K562 (cell line): ENCODE data around the gene CELSR3. TPM values are rescaled to one million over a fixed set of nuclear protein-coding genes. Genes with fewer than 3 reads are reported as not detected.

Experiments used
- ATAC-seq: fragments of 200-7000 bp; cut with Tn5 transposase; 3 replicates; pipeline ENCODE4 v1.9.1; 2020; ENCODE audit warnings: moderate library complexity
- BruUV-seq: library from RNA; stranded (reverse); fragments of 400-500 nt; replicated peaks from 2 replicates; lab custom pipeline; 2021; lab: Mats Ljungman, UMichigan
- CTCF ChIA-PET: fragments of 300-600 bp; formaldehyde crosslinking; extraction: SDS; loops from one replicate; lab custom pipeline; 2021; ENCODE audit warnings: low intra/inter-chr PET ratio; lab: Yijun Ruan, JAX
- POLR2A ChIA-PET: fragments of 300-600, 350-650 bp; sonication (Branson Sonifier 250); formaldehyde crosslinking; extraction: SDS; loops from one replicate; lab custom pipeline; 2021; ENCODE audit warnings: antibody characterized with exemption, inconsistent platforms; lab: Yijun Ruan, JAX
- DNase-seq, 4 experiments: peaks; one replicate each; pipeline versions ENCODE4 v3.0.0 to v3.0.0-alpha.2; 2011 to 2018; ENCODE audit warnings: low spot score in 3 of 4, mixed read lengths in 3 of 4; ENCODE audit errors: extremely low read depth in 1 of 4
- FAIRE-seq: peaks from 2 replicates; lab custom pipeline; 2011; peaks lifted over from hg19 to GRCh38; lab: Jason Lieb, UNC
- H2AFZ ChIP-seq: 2 replicates; pipeline ENCODE4 v1.6.0; 2011; ENCODE audit warnings: low read depth, low read length, control low read depth, inconsistent platforms
- H3K27ac ChIP-seq: fragments of 200-600 bp; 3 replicates; pipeline ENCODE4 v1.8.0; 2011; ENCODE audit warnings: low read depth, mild to moderate bottlenecking, control low read depth, inconsistent platforms, low read length, moderate library complexity, mixed read lengths; ENCODE audit errors: extremely low read depth
- H3K27me3 ChIP-seq, 2 experiments: fragments of 300-600 bp in 1 of 2; 2 replicates in 1 of 2; 3 replicates in 1 of 2; pipeline versions ENCODE4 v1.6.0 to v1.8.0; 2011; ENCODE audit warnings: inconsistent platforms in 2 of 2, low read length in 2 of 2, mild to moderate bottlenecking in 1 of 2, mixed read lengths in 1 of 2, moderate library complexity in 1 of 2; ENCODE audit not compliant: control insufficient read depth in 2 of 2, insufficient read depth in 2 of 2
- H3K36me3 ChIP-seq: fragments of 300-600 bp; 3 replicates; pipeline ENCODE4 v1.8.0; 2011; ENCODE audit warnings: mild to moderate bottlenecking, low read length, inconsistent platforms; ENCODE audit not compliant: control insufficient read depth, insufficient read depth
- H3K4me1 ChIP-seq, 2 experiments: fragments of 200-600 bp in 1 of 2; replicated peaks in 1 of 2; 2 replicates in 1 of 2; 3 replicates in 1 of 2; pipeline versions ENCODE4 v1.5.1 to v1.8.0; 2011; ENCODE audit warnings: inconsistent platforms in 2 of 2, low read length in 2 of 2, mild to moderate bottlenecking in 1 of 2, mixed read lengths in 1 of 2, moderate library complexity in 1 of 2; ENCODE audit not compliant: control insufficient read depth in 2 of 2, insufficient read depth in 2 of 2
- H3K4me2 ChIP-seq: 2 replicates; pipeline ENCODE4 v1.6.1; 2011; ENCODE audit warnings: low read length, control low read depth, inconsistent platforms, mixed read lengths; ENCODE audit not compliant: insufficient read depth
- H3K4me3 ChIP-seq: fragments of 200-600 bp; sonication (generic), shearing (Covaris generic); 2 replicates; pipeline ENCODE4 v1.5.1; 2016; ENCODE audit warnings: control low read depth, inconsistent platforms
- H3K79me2 ChIP-seq: fragments of 200-600 bp; 3 replicates; pipeline ENCODE4 v1.8.0; 2011; ENCODE audit warnings: low read length, inconsistent platforms; ENCODE audit not compliant: control insufficient read depth, insufficient read depth
- H3K9ac ChIP-seq, 2 experiments: 2 replicates each; pipeline versions ENCODE4 v1.6.0 to v1.6.1; 2011; ENCODE audit warnings: low read depth in 2 of 2, low read length in 2 of 2, control low read depth in 1 of 2, inconsistent platforms in 1 of 2, mild to moderate bottlenecking in 1 of 2, mixed read lengths in 1 of 2; ENCODE audit not compliant: insufficient read depth in 1 of 2
- H3K9me1 ChIP-seq: one replicate; pipeline ENCODE4 v1.6.0; 2011; ENCODE audit warnings: inconsistent platforms, mild to moderate bottlenecking, low read length, moderate library complexity; ENCODE audit not compliant: control insufficient read depth, insufficient read depth
- H3K9me3 ChIP-seq: replicated peaks from 2 replicates; pipeline ENCODE4 v1.5.1; 2011; ENCODE audit warnings: low read depth, low read length, inconsistent platforms; ENCODE audit not compliant: control insufficient read depth, insufficient read depth
- H4K20me1 ChIP-seq: replicated peaks from 2 replicates; pipeline ENCODE4 v1.6.1; 2011; ENCODE audit warnings: low read length, inconsistent platforms, mixed read lengths; ENCODE audit not compliant: control insufficient read depth, insufficient read depth
- KDM4B ChIP-seq, 2 experiments: fragments of 450-650 bp in 1 of 2; sonication (generic) in 1 of 2; IDR thresholded peaks; 2 replicates each; pipeline ENCODE4 v1.6.1; 2016 to 2017; ENCODE audit warnings: borderline replicate concordance in 2 of 2, antibody characterized with exemption in 1 of 2, low read depth in 1 of 2, mild to moderate bottlenecking in 1 of 2
- PRPF4 ChIP-seq: fragments of 200-400 bp; formaldehyde crosslinking; IDR thresholded peaks from one replicate; pipeline ENCODE4 v1.6.1; 2017; ENCODE audit warnings: low read length, low read depth, mild to moderate bottlenecking; ENCODE audit not compliant: insufficient read depth, poor library complexity, severe bottlenecking
- SRSF3 ChIP-seq: fragments of 200-400 bp; formaldehyde crosslinking; IDR thresholded peaks from 2 replicates; pipeline ENCODE4 v1.6.1; 2016; ENCODE audit warnings: mild to moderate bottlenecking, low read length, moderate library complexity; ENCODE audit not compliant: insufficient read depth
- ZNF175 ChIP-seq: fragments of 200-800 bp; sonication (Bioruptor generic); IDR thresholded peaks from 2 replicates; pipeline ENCODE4 v1.6.1; 2016; ENCODE audit warnings: low read depth, mild to moderate bottlenecking, missing genetic modification characterization, missing compliant biosample characterization
- ZNF282 ChIP-seq: sonication (generic); formaldehyde crosslinking; IDR thresholded peaks from 2 replicates; pipeline ENCODE4 v1.8.1; 2023; ENCODE audit warnings: missing genetic modification reagents
- ZNF57 ChIP-seq: fragments of 450-650 bp; formaldehyde crosslinking; IDR thresholded peaks from 2 replicates; pipeline ENCODE4 v1.4.0; 2020; ENCODE audit warnings: mild to moderate bottlenecking, moderate library complexity
- WGBS: fragments of 100-300 bp; shearing (Covaris generic); methylation state at CpG from one replicate; pipeline ENCODE4 v1.1.6; 2016; ENCODE audit warnings: low coverage, mixed read lengths; ENCODE audit not compliant: insufficient coverage; ENCODE audit errors: missing lambda C conversion rate; 5-methylcytosine and 5-hydroxymethylcytosine counted together
- in situ Hi-C: fragments of 300-500 bp; cut with MboI; formaldehyde crosslinking; loops from 4 replicates; pipeline ENCODE4 v1.15.0; 2018; ENCODE audit warnings: inconsistent platforms, mixed read lengths
- intact Hi-C: fragments of 100-400 bp; cut with micrococcal nuclease; formaldehyde crosslinking; loops from 2 replicates; pipeline ENCODE4 v1.14.2; 2022
- polyA plus RNA-seq, 8 experiments: library from polyadenylated mRNA; depleted of rRNA in 4 of 8; stranded (reverse) in 5 of 8; unstranded in 3 of 8; fragments of >200 nt; fragmentation: Nextera tagmentation in 2 of 8; fragmentation: Illumina TruSeq in 1 of 8; extraction: Ambion mirVana in 2 of 8; extraction: Trizol in 1 of 8; gene quantifications; 2 replicates each; pipeline versions ENCODE4 v1.2.1 to v1.2.3, GENCODE V29; 2011 to 2014; ENCODE audit warnings: inconsistent platforms in 1 of 8, missing spikeins in 1 of 8
- total RNA-seq, 7 experiments: library from RNA; depleted of rRNA in 6 of 7; stranded (reverse); fragments of >200 nt in 6 of 7; fragmentation: Illumina TruSeq in 2 of 7; extraction: Trizol in 2 of 7; gene quantifications; 2 replicates each; pipeline versions ENCODE4 v1.2.1 to v1.2.3, GENCODE V29; 2011 to 2021; ENCODE audit warnings: low replicate concordance in 1 of 7

CELSR3 gene
- total and polyA plus RNA-seq, 9 of the 15 experiments (the other 6 are each of a cell fraction or from before 2014, with no cell fraction given), result 0.10 to 2.7 (median 0.76) TPM

- WGBS, result 42% methylated on average over 7 of the region's 8 CpGs
- no peaks in the 10 kb centered on the region for H3K9me3 ChIP-seq
- POLR2A ChIA-PET, result interaction anchor here (1.1 to 1.7 kb wide), 5 partner anchors 8 to 163 kb away, joined by 3 to 7 read pairs (median 3); no protein-coding TSS in a partner anchor
- no peak overlapping the region for H2AFZ ChIP-seq
- H3K36me3 ChIP-seq, result peaks cover 66% of the 10 kb centered on the region
- peaks cover 21 to 30% of the 10 kb centered on the region in 2 experiments; a peak in 4 of 5 replicates for H3K4me1 ChIP-seq
- no peak for ATAC-seq
- peaks cover 27% of the 10 kb centered on the region for H3K79me2 ChIP-seq
- H3K9ac ChIP-seq, result peak overlapping the region; percentile 59 to 87; a peak in 3 of 4 replicates
- peak overlapping the region; percentile 88 for H3K4me3 ChIP-seq
- no peaks in the 10 kb centered on the region for H3K9me1 ChIP-seq
- peak overlapping the region; percentile 91 for H3K4me2 ChIP-seq
- FAIRE-seq, result no peak
- no TSS peak for BruUV-seq
- peaks cover 13% of the 10 kb centered on the region; the same call in 1 of the 2 replicates for H4K20me1 ChIP-seq
- no peak overlapping the region; the same call in 2 of the 3 replicates for H3K27ac ChIP-seq
- in situ Hi-C loops, result no loop called here
- no peak for DNase-seq
- CTCF ChIA-PET, result no interaction called here
- intact Hi-C loops, result no loop called here
- no peaks in the 10 kb centered on the region for H3K27me3 ChIP-seq
- no peak for TF ChIP-seq ZNF282 (CRISPR knock-in tag)
Observed at GRCh38 chr3:48684054-48684349, 21.3 kb upstream of the CELSR3 start.

GRCh38 chr3:48682786-48683185 lies 20.1 kb upstream of the CELSR3 start:
- Histone ChIP-seq H3K36me3 (peaks cover 54% of the 10 kb centered on the region), H3K9me1 (no peaks in the 10 kb centered on the region), H3K4me2 (no peak overlapping the region), H3K27me3 (no peaks in the 10 kb centered on the region), H3K9me3 (no peaks in the 10 kb centered on the region), H4K20me1 (peaks cover 10% of the 10 kb centered on the region; the same call in 1 of the 2 replicates), H3K27ac (no peak overlapping the region), H3K79me2 (peaks cover 27% of the 10 kb centered on the region), H2AFZ (no peak overlapping the region), H3K4me1 (peaks cover 21 to 30% of the 10 kb centered on the region in 2 experiments; a peak in 4 of 5 replicates), H3K4me3 (no peak overlapping the region), H3K9ac (no peak overlapping the region)
- BruUV-seq, result no TSS peak
- intact Hi-C loops (no loop called here), in situ Hi-C loops (no loop called here)
- ATAC-seq (no peak), DNase-seq (no peak), FAIRE-seq (no peak)
- CTCF ChIA-PET, result no interaction called here
- WGBS, result 87% methylated on average over 5 of the region's 9 CpGs
- POLR2A ChIA-PET, result interaction anchor here (1.5 kb wide), 1 partner anchor 11 kb away, joined by 7 read pairs; no protein-coding TSS in a partner anchor
- TF ChIP-seq SRSF3 (no peak), ZNF57 (CRISPR knock-in tag) (no peak), ZNF175 (CRISPR knock-in tag) (no peak), PRPF4 (no peak), KDM4B (IDR thresholded peaks at IDR 0.05; ENCODE audit: borderline replicate concordance in 2 of 2, low read depth in 1 of 2) (no peak)
